GM12878 (cell line): ENCODE results near the gene ZNF410. TPM values are rescaled to one million over a fixed set of nuclear protein-coding genes. Genes with fewer than 3 reads are reported as not detected.

Experiments
- CBX3 ChIP-seq: fragments of 200-600 bp; sonication (generic); IDR thresholded peaks from 2 replicates; pipeline ENCODE4 v1.6.1; 2016; ENCODE audit warnings: low read depth, borderline replicate concordance
- CHD2 ChIP-seq: IDR thresholded peaks from 2 replicates; pipeline ENCODE4 v1.6.1; 2011; ENCODE audit warnings: low read depth, low read length, improper control_type of control experiment, borderline replicate concordance
- CUX1 ChIP-seq: IDR thresholded peaks from 2 replicates; pipeline ENCODE4 v1.6.1; 2012; ENCODE audit warnings: improper control_type of control experiment, low read depth, low read length; ENCODE audit not compliant: insufficient replicate concordance
- ETV6 ChIP-seq, 2 experiments: fragments of 450-650 bp in 1 of 2; IDR thresholded peaks in 1 of 2; conservative IDR thresholded peaks in 1 of 2; 2 replicates each; pipeline ENCODE4 v1.6.1; 2014; ENCODE audit warnings: antibody characterized with exemption in 1 of 2, borderline replicate concordance in 1 of 2, low read depth in 1 of 2, mild to moderate bottlenecking in 1 of 2, moderate library complexity in 1 of 2
- HDGF ChIP-seq: fragments of 450-650 bp; IDR thresholded peaks from 2 replicates; pipeline ENCODE4 v1.6.1; 2016; ENCODE audit warnings: antibody characterized with exemption
- IKZF2 ChIP-seq, 2 experiments: fragments of 450-650 bp; IDR thresholded peaks; 2 replicates each; pipeline ENCODE4 v1.6.1; 2017; ENCODE audit warnings: mild to moderate bottlenecking in 2 of 2, moderate library complexity in 2 of 2
- KLF5 ChIP-seq: fragments of 450-650 bp; IDR thresholded peaks from 2 replicates; pipeline ENCODE4 v1.6.1; 2014; ENCODE audit warnings: mild to moderate bottlenecking; ENCODE audit not compliant: partially characterized antibody
- NKRF ChIP-seq: fragments of 450-650 bp; conservative IDR thresholded peaks from 2 replicates; pipeline ENCODE4 v1.6.1; 2017; ENCODE audit warnings: mild to moderate bottlenecking, moderate library complexity
- NR2C1 ChIP-seq: fragments of 450-650 bp; IDR thresholded peaks from 2 replicates; pipeline ENCODE4 v1.6.1; 2017; ENCODE audit warnings: antibody characterized with exemption, mild to moderate bottlenecking, moderate library complexity
- PAX5 ChIP-seq: IDR thresholded peaks from 2 replicates; pipeline ENCODE4 v1.6.1; 2011; ENCODE audit warnings: low read depth, low read length, borderline replicate concordance
- POLR2AphosphoS5 ChIP-seq: IDR thresholded peaks from 2 replicates; pipeline ENCODE4 v1.6.1; 2011; ENCODE audit warnings: mild to moderate bottlenecking, low read length, inconsistent platforms
- POU2F2 ChIP-seq: IDR thresholded peaks from 3 replicates; pipeline ENCODE4 v1.6.1; 2011; ENCODE audit warnings: low read depth, mild to moderate bottlenecking, low read length, borderline replicate concordance
- RFX5 ChIP-seq: IDR thresholded peaks from 2 replicates; pipeline ENCODE4 v1.6.1; 2011; ENCODE audit warnings: low read depth, low read length, improper control_type of control experiment
- SMAD1 ChIP-seq: fragments of 450-650 bp; IDR thresholded peaks from 2 replicates; pipeline ENCODE4 v1.6.1; 2018; ENCODE audit warnings: mild to moderate bottlenecking, low read depth; ENCODE audit not compliant: partially characterized antibody
- TAF1 ChIP-seq: IDR thresholded peaks from 2 replicates; pipeline ENCODE4 v1.6.1; 2011; ENCODE audit warnings: mild to moderate bottlenecking, low read depth, low read length, borderline replicate concordance
- TBL1XR1 ChIP-seq: IDR thresholded peaks from 2 replicates; pipeline ENCODE4 v1.6.1; 2012; ENCODE audit warnings: low read depth, low read length, improper control_type of control experiment
- TCF3 ChIP-seq: IDR thresholded peaks from 2 replicates; pipeline ENCODE4 v1.6.1; 2012; ENCODE audit warnings: low read depth, mild to moderate bottlenecking, low read length, borderline replicate concordance; ENCODE audit not compliant: insufficient read depth
- USF2 ChIP-seq: IDR thresholded peaks from 2 replicates; pipeline ENCODE4 v1.6.1; 2011; ENCODE audit warnings: low read depth, low read length, improper control_type of control experiment, borderline replicate concordance
- YBX1 ChIP-seq: fragments of 450-650 bp; IDR thresholded peaks from 2 replicates; pipeline ENCODE4 v1.6.1; 2016; ENCODE audit warnings: antibody characterized with exemption
- ZZZ3 ChIP-seq: IDR thresholded peaks from 2 replicates; pipeline ENCODE4 v1.6.1; 2011; ENCODE audit warnings: low read depth; ENCODE audit not compliant: control insufficient read depth, insufficient read length
- polyA plus RNA-seq, 11 experiments: library from polyadenylated mRNA; depleted of rRNA in 4 of 11; unstranded in 6 of 11; stranded (reverse) in 5 of 11; fragments of >200 nt; fragmentation: Nextera tagmentation in 4 of 11; fragmentation: Illumina TruSeq in 1 of 11; extraction: Ambion mirVana in 4 of 11; extraction: Trizol in 1 of 11; gene quantifications; 1 replicate in 1 of 11; 2 replicates in 10 of 11; pipeline versions ENCODE4 v1.2.1 to v1.2.3, GENCODE V29; 2011 to 2016; ENCODE audit warnings: inconsistent platforms in 2 of 11, missing spikeins in 2 of 11, low read depth in 1 of 11
- total RNA-seq, 4 experiments: library from RNA; depleted of rRNA in 3 of 4; stranded (reverse); fragments of >200 nt in 3 of 4; fragmentation: Illumina TruSeq in 1 of 4; extraction: Trizol in 1 of 4; gene quantifications; 2 replicates each; pipeline versions ENCODE4 v1.2.1 to v1.2.3, GENCODE V29; 2013 to 2021

Gene ZNF410
- total and polyA plus RNA-seq, 10 of the 15 experiments (the other 5 are each of a cell fraction or from before 2014, with no cell fraction given): 31.2 to 56.6 (median 47.7) TPM

GRCh38 chr14:73949752-73950734 is 63.4 kb downstream of the ZNF410 start, which contains the start of the genes COQ6 and FAM161B (continued):
- TF ChIP-seq SMAD1 (no peak), USF2 (no peak), TAF1 (peak; percentile 4; the same call in 1 of the 2 replicates), NR2C1 (peak; percentile 95), IKZF2 (IDR thresholded peaks at IDR 0.05) (peak; percentile 27 to 33; a peak in 2 of 4 replicates), POU2F2 (peak; percentile 67; the same call in 2 of the 3 replicates), RFX5 (peak; percentile 38; the same call in 1 of the 2 replicates), YBX1 (no peak), ETV6 (conservative IDR thresholded peaks at IDR 0.05 in 1 of 2, IDR thresholded peaks at IDR 0.05 in 1 of 2; ENCODE audit: borderline replicate concordance in 1 of 2, low read depth in 1 of 2) (0 out of 4 replicates have a peak, but pooled peaks of 1 of the 2 experiments have one; percentile 49), TBL1XR1 (no peak), CUX1 (no peak), HDGF (peak; percentile 93), POLR2AphosphoS5 (peak; percentile 95), CHD2 (peak; percentile 71), CBX3 (no peak), TCF3 (peak; percentile 79), ZZZ3 (no peak), KLF5 (peak; percentile 63), PAX5 (no peak), NKRF (peak; percentile 92)
